Activated T-cell treated with anti-CD3 and anti-CD28 coated beads, Interleukin-2, amount 50 U/mL, for 4 hours (primary cell): ENCODE measurements around the gene VIPR2. TPM values are rescaled to one million over a fixed set of nuclear protein-coding genes. Genes with fewer than 3 reads are reported as not detected.

ENCODE experiments used
- ATAC-seq, 2 donors: fragments of 200-7000 bp; cut with Tn5 transposase; one replicate each; pipeline ENCODE4 v1.10.0; 2021
- DNase-seq: peaks from one replicate; pipeline ENCODE4 v3.0.0-alpha.2; 2020
- H3K27me3 Mint-ChIP-seq: one replicate; pipeline ENCODE4 v1.8.0; 2021; ENCODE audit warnings: low read depth, mixed read lengths
- H3K36me3 Mint-ChIP-seq: one replicate; pipeline ENCODE4 v1.8.0; 2022; ENCODE audit warnings: mixed read lengths; ENCODE audit not compliant: insufficient read depth
- H3K4me1 Mint-ChIP-seq: one replicate; pipeline ENCODE4 v1.8.0; 2021; ENCODE audit warnings: low read depth, mixed read lengths
- H3K4me3 Mint-ChIP-seq: one replicate; pipeline ENCODE4 v1.8.0; 2021; ENCODE audit warnings: mild to moderate bottlenecking, moderate library complexity, mixed read lengths
- H3K9me3 Mint-ChIP-seq: one replicate; pipeline ENCODE4 v1.8.0; 2021; ENCODE audit warnings: mixed read lengths
- total RNA-seq, 3 donors: library from RNA; stranded (reverse); gene quantifications; one replicate each; pipeline ENCODE4 v1.2.1, GENCODE V29; 2021

VIPR2 gene
- total RNA-seq, 3 donors from 2014 or later = 0.14 to 0.30 (median 0.26) TPM

- H3K36me3 Mint-ChIP-seq = no peaks in the 10 kb centered on the region
Observed at GRCh38 chr7:159023206-159023605, 121.5 kb downstream of the VIPR2 start.

GRCh38 chr7:159022238-159022993 lies 122.3 kb downstream of the VIPR2 start:
- Mint-ChIP-seq H3K9me3 (no peaks in the 10 kb centered on the region), H3K36me3 (no peaks in the 10 kb centered on the region), H3K4me1 (peaks cover 11% of the 10 kb centered on the region), H3K27me3 (peaks cover 18% of the 10 kb centered on the region), H3K4me3 (no peak overlapping the region)
- ATAC-seq (no peak), DNase-seq (no peak)

More at GRCh38 chr7:159023206-159023605, 121.5 kb downstream of the VIPR2 start:
- no peaks in the 10 kb centered on the region for H3K9me3 Mint-ChIP-seq
- DNase-seq (no peak), ATAC-seq (no peak)
- peaks cover 8% of the 10 kb centered on the region for H3K4me1 Mint-ChIP-seq
- peaks cover 22% of the 10 kb centered on the region for H3K27me3 Mint-ChIP-seq
- H3K4me3 Mint-ChIP-seq = no peak overlapping the region

DNA sequence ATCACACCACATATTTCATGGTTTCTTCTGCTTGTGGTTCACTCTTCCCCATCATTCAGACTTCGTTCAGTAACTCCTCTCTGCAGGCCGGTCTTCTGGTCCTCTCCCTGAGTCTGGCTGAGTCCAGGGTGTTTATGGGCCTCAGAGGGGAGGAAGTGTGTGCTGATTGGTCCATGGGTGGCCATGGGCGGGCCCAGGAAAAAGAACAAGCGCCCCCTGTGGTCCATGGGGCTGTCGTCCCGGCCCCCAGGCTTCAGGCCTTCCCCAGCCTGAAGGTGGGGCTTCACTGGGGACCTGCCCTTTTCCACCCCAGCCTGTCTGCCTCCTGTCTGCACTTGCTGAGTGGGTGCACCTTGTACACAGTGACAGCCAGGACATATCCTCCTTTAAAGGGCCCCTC lies 123.7 kb downstream of the VIPR2 start:
- peaks cover 7% of the 10 kb centered on the region for H3K4me1 Mint-ChIP-seq
- no peak for DNase-seq
- ATAC-seq = no peak
- H3K9me3 Mint-ChIP-seq = no peaks in the 10 kb centered on the region
- no peak overlapping the region for H3K4me3 Mint-ChIP-seq
- no peaks in the 10 kb centered on the region for H3K36me3 Mint-ChIP-seq
- H3K27me3 Mint-ChIP-seq = peaks cover 10% of the 10 kb centered on the region

DNA sequence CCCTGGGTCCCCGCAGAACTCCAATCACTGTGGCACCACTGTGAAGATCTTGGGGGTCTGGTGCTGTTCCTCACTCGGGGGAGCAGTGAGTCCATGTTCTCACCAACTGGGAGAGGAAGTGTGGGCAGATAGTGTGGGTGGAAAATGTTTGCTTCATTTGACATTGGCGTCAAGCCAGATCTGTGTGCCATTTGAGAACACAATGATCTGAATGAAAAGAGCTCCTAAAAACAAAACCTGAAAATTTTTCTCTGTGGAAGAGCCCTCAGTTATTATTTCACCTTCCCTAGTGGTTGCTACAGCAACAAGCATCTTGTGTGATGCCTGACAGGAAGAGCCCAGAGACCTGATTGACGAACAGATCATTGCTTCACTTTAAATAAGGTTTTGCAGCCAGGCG lies 125.6 kb downstream of the VIPR2 start:
- no peaks in the 10 kb centered on the region for H3K9me3 Mint-ChIP-seq
- ATAC-seq (no peak), DNase-seq (no peak)
- H3K27me3 Mint-ChIP-seq = peaks cover 8% of the 10 kb centered on the region
- no peaks in the 10 kb centered on the region for H3K36me3 Mint-ChIP-seq
- no peak overlapping the region for H3K4me3 Mint-ChIP-seq
- peaks cover 7% of the 10 kb centered on the region for H3K4me1 Mint-ChIP-seq

DNA sequence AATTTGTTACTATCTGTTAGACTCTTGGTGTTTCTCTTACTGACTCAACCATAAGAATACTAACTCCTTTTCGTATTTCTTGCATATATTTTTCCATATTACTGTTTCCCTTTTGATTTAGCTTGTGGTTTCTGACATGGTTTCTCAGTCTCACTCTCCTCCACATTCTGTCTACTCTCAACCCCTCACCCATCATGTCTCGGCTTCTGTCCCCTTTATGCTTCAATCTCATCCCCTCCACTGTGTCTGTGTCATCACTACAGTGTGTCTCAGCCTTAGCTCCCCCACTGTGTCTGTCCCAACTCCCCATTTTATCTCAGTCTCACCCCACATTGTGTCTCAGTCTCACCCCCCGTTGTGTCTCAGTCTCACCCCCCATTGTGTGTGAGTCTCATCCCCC lies 126.9 kb downstream of the VIPR2 start:
- H3K4me1 Mint-ChIP-seq = peaks cover 7% of the 10 kb centered on the region
- peak; percentile 94 to 99 for ATAC-seq

GRCh38 chr7:159017210-159017609 lies 127.5 kb downstream of the VIPR2 start:
- ATAC-seq (no peak), DNase-seq (no peak)
- H3K9me3 Mint-ChIP-seq = no peaks in the 10 kb centered on the region
- peaks cover 7% of the 10 kb centered on the region for H3K4me1 Mint-ChIP-seq
- no peaks in the 10 kb centered on the region for H3K36me3 Mint-ChIP-seq
- H3K27me3 Mint-ChIP-seq = peaks cover 4% of the 10 kb centered on the region
- H3K4me3 Mint-ChIP-seq = no peak overlapping the region

More for the DNA sequence above, 126.9 kb downstream of the VIPR2 start:
- H3K36me3 Mint-ChIP-seq = no peaks in the 10 kb centered on the region
- no peak overlapping the region for H3K4me3 Mint-ChIP-seq
- no peak for DNase-seq
- no peaks in the 10 kb centered on the region for H3K9me3 Mint-ChIP-seq
- H3K27me3 Mint-ChIP-seq = peaks cover 4% of the 10 kb centered on the region

- H3K36me3 Mint-ChIP-seq = no peaks in the 10 kb centered on the region
- H3K4me1 Mint-ChIP-seq = peaks cover 7% of the 10 kb centered on the region
- DNase-seq (no peak), ATAC-seq (no peak)
- no peak overlapping the region for H3K4me3 Mint-ChIP-seq
- H3K27me3 Mint-ChIP-seq = peaks cover 4% of the 10 kb centered on the region
- no peaks in the 10 kb centered on the region for H3K9me3 Mint-ChIP-seq
Observed at GRCh38 chr7:159016591-159016990, 128.1 kb downstream of the VIPR2 start.

- ATAC-seq (no peak), DNase-seq (no peak)
- H3K36me3 Mint-ChIP-seq = no peaks in the 10 kb centered on the region
- peaks cover 4% of the 10 kb centered on the region for H3K27me3 Mint-ChIP-seq
- H3K4me1 Mint-ChIP-seq = peaks cover 7% of the 10 kb centered on the region
- no peaks in the 10 kb centered on the region for H3K9me3 Mint-ChIP-seq
- H3K4me3 Mint-ChIP-seq = no peak overlapping the region
Observed at GRCh38 chr7:159015454-159016410, 128.9 kb downstream of the VIPR2 start.

DNA sequence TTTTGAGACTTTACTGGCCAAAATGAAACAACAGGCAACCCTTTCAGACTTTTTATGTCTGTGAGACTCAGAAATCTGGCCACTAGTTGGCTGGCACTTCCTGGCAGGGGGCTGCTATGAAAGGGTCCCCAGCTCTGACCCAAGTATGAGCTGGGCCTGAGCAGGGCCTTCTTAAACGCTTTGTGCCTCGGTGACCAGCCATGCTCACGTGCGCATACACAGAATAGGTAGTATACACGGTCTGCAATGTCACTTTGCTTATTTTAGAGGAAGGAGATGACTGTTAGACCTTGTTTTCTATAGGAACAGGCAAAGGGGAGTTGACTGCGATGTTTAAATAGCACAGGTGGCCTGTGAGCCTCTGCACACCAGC lies 129.6 kb downstream of the VIPR2 start:
- Mint-ChIP-seq H3K27me3 (peaks cover 4% of the 10 kb centered on the region), H3K36me3 (no peaks in the 10 kb centered on the region), H3K4me1 (peaks cover 7% of the 10 kb centered on the region), H3K9me3 (no peaks in the 10 kb centered on the region), H3K4me3 (no peak overlapping the region)
- DNase-seq (no peak), ATAC-seq (no peak)

DNA sequence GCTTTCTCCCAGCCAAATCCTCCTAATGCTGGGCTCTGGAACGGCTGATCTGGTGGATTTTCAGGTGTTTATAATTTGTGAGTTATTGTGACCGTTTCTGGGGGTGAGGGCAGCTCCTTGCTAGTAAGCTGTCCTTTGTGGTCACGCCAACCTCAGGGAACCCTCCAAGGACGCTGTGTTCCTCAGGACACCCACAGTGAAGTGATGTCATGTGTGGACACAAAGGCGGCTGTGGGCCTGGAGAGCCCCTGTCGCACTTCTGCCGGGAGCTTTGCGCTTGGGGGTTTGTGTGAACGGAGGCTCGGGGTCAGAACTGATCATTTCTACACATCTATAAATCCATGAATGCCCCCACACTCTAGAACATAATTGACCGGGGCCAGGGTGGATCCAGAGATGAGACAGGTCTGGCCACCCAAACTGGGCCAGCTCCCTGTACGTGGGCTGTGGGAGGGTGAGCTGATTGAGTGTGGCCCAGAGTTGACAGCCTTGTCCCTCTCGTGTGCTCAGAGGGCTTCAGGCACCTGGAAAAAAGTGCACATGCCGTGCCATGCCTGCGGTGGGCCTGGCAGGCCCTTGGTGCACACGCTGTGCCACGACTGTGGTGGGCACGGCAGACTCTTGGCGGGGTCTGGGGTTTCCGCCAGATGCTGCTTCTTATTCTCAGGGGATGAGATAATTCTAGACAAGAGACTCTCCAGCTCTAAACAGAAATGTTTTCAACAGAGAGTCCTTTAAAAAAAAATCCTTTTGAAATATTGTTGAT lies 130.2 kb downstream of the VIPR2 start:
- ATAC-seq = no peak
- H3K9me3 Mint-ChIP-seq = no peaks in the 10 kb centered on the region
- no peak for DNase-seq
- H3K4me1 Mint-ChIP-seq = peaks cover 7% of the 10 kb centered on the region
- H3K27me3 Mint-ChIP-seq = peaks cover 4% of the 10 kb centered on the region
- H3K36me3 Mint-ChIP-seq = no peaks in the 10 kb centered on the region
- H3K4me3 Mint-ChIP-seq = no peak overlapping the region

DNA sequence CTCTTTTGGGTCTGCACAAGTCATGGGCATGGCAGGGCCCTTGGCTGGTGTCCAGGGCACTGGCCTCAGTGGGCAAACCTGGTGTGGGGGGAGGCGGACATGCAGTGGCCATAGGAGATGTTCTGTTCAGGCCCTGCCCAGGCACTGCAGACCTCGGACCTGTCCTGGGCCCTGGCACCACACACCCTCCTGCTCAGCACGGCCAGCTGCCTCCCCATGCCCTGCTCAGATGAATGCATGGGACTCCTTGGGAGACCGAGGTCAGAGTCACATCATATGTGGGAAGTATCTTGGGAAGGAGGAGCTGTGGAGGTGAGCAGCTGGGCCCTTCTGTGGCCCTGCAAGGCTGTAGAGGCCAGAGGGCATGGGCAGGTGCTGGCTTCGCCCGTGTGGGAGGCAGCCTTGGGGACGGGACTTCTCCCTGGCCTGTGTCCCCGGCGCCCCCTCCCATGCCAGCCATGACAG lies 130.8 kb downstream of the VIPR2 start:
- no peak overlapping the region for H3K4me3 Mint-ChIP-seq
- ATAC-seq (no peak), DNase-seq (no peak)
- peaks cover 3% of the 10 kb centered on the region for H3K4me1 Mint-ChIP-seq
- no peaks in the 10 kb centered on the region for H3K9me3 Mint-ChIP-seq
- no peaks in the 10 kb centered on the region for H3K36me3 Mint-ChIP-seq
- peaks cover under 1% of the 10 kb centered on the region for H3K27me3 Mint-ChIP-seq

DNA sequence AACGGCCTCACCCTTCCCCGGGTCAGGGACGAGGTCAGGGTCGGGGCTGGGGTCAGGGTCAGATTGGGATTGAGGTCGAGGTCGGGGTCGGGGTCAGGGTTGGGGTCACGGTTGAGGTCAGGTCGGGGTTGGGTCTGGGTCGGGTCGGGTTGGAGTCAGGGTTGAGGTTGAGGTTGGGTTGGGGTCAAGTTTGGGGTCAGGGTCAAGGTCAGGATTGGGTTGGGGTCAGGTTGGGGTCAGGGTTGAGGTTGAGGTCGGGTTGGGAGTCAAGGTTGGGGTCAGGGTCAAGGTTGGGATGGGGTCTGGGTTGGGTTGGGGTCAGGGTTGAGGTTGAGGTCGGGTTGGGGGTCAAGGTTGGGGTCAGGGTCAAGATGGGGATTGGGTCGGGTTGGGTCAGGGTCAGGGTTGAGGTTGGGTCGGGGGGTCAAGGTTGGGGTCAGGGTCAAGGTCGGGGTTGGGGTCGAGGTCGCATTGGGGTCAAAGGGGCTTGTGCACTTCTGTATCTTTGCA lies 131.4 kb downstream of the VIPR2 start:
- H3K9me3 Mint-ChIP-seq = no peaks in the 10 kb centered on the region
- H3K4me3 Mint-ChIP-seq = no peak overlapping the region
- DNase-seq = no peak
- no peak for ATAC-seq
- H3K27me3 Mint-ChIP-seq = no peaks in the 10 kb centered on the region
- peaks cover 2% of the 10 kb centered on the region for H3K4me1 Mint-ChIP-seq
- H3K36me3 Mint-ChIP-seq = no peaks in the 10 kb centered on the region

- no peak overlapping the region for H3K4me3 Mint-ChIP-seq
- DNase-seq (no peak), ATAC-seq (no peak)
- no peaks in the 10 kb centered on the region for H3K4me1 Mint-ChIP-seq
- H3K27me3 Mint-ChIP-seq = no peaks in the 10 kb centered on the region
- H3K9me3 Mint-ChIP-seq = no peaks in the 10 kb centered on the region
- H3K36me3 Mint-ChIP-seq = no peaks in the 10 kb centered on the region
Observed at GRCh38 chr7:159012353-159013069, 132.2 kb downstream of the VIPR2 start.
